GM12873 (cell line): ENCODE results near the gene TNFRSF9.
A peak's percentile ranks its signal among the peaks of the same experiment; 100 is the strongest.

Source experiments
- CTCF ChIP-seq: IDR thresholded peaks from 2 replicates; pipeline ENCODE4 v1.5.1; 2012; ENCODE audit warnings: low read depth, mild to moderate bottlenecking, moderate library complexity, low read length, control low read depth; ENCODE audit not compliant: insufficient read depth; ENCODE audit errors: missing control alignments

TNFRSF9 gene

GRCh38 chr1:7983086-7983778, 42.6 kb upstream of the TNFRSF9 start:
- no peak for TF ChIP-seq CTCF

DNA sequence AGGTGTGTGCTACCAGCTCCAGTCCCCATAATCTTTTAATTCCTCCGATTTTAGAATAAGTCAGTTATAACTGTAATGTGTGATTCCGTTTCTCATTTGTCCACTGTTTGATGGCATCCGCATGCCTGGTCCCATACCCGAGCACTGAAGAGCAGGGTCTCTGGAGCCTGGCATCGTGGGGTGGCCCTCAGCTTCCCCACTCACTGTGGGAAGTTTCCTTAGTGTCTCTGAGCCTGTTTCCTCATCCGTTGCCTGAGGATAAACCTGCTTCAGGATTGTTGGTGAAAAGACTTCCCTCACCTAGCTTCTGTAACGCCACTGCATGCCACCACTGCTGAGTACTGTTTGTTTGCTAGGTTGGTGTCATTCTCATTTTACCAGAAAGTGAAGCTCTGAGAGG, 40.3 kb upstream of the TNFRSF9 start:
- no peak for TF ChIP-seq CTCF

DNA sequence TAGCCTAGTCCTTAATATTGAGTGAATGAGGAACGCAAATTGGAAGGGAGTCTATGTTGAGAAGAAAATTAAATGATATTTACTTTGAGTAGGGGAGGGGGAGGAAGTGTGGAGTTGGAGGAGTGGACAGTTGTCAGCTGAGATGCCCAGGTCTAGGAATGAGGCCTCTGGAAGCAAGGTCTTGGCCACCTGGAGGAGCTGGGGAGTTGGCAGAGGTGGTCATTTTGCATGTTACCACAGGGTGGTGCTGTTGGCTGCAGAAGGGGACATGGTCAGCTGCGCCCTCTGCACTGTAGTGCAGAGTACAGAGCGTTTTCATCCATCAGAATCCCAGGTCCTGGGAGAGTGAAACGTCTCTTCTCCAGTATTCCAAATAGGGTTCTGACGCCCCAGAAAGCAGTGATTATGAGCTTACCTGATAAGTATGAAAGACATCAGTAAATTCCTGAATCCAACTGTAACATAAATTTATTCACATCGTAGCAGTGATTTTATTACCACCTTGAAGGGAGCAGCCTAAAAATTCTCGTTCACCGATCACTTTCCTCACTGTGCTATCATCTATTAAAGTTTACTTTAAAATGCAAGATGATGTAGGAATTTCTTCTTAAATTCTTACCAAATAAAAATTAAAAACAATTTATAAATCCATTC, 34.7 kb upstream of the TNFRSF9 start:
- peak; percentile 84 for TF ChIP-seq CTCF

DNA sequence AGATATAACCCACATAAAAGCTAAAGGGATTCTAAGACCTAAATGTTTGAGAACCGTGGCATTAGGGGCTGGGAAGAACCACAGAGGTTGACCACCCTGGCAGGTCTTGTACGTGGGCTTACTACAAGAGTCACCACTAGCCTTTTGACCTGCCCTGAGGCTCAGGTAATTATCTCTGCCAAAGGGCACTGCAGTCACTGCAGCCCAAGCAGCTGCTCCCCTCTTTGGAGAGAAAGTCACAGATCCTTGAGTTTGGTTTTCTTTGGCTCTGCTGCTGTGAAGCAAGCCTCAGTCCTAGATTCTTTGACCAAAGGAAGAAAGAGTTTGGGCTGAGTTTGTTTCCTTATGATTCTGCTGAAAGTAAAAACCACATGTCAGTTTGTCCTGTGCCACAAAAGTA, 32.4 kb upstream of the TNFRSF9 start:
- TF ChIP-seq CTCF = no peak

GRCh38 chr1:7972285-7972684, 31.6 kb upstream of the TNFRSF9 start:
- no peak for TF ChIP-seq CTCF

DNA sequence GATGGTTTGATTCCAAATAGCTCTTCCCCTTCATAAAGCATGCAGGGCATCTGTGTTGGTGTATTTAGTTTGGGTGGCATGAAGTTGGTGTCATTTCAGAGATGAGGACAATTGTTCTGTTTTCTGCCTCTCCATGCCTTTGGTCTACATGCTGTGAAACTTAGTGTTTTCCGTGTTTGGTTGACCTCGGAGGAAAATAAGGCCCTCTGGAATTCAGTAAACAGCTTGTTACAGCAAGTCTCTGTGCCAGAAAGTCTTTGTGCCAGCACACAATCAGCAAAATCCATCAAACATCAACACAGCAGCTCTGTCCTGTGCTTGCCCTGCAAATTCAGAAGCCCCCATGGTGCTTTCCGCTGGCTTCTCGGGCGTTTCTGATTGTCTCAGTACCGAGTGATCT, 30.4 kb upstream of the TNFRSF9 start:
- TF ChIP-seq CTCF = no peak

DNA sequence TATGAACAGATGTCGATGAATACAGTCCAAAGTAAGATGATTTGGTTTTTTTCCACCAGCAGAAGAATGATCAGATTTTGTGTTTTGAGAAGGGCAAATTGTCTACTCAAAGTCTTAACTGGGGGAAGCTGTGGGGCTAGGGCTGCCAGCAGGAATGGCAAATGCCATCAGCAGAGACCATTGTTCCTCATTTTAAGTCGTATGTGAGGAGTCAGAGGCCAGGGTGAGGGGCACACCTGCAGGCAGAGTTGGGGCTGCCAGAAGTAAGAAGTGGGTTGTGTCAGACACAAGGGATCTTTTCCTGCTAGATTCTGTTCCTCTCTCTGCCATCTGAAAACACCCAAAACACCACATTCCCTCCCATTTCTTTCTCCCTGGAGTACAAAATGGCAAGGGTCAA, 29.6 kb upstream of the TNFRSF9 start:
- TF ChIP-seq CTCF = no peak
